ENCODE results near the gene MYO1A. TPM values are rescaled to one million over a fixed set of nuclear protein-coding genes. Genes with fewer than 3 reads are reported as not detected.
A peak's percentile ranks its signal among the peaks of the same experiment; 100 is the strongest.
"Not testable (repeated sequence)": the region's sequence is repeated elsewhere in the genome, so short reads cannot be mapped to it uniquely, and the experiment has no call there.

The MYO1A gene
- total and polyA plus RNA-seq, 8 donors: 0.70 to 97.3 (median 17.4) TPM

DNA sequence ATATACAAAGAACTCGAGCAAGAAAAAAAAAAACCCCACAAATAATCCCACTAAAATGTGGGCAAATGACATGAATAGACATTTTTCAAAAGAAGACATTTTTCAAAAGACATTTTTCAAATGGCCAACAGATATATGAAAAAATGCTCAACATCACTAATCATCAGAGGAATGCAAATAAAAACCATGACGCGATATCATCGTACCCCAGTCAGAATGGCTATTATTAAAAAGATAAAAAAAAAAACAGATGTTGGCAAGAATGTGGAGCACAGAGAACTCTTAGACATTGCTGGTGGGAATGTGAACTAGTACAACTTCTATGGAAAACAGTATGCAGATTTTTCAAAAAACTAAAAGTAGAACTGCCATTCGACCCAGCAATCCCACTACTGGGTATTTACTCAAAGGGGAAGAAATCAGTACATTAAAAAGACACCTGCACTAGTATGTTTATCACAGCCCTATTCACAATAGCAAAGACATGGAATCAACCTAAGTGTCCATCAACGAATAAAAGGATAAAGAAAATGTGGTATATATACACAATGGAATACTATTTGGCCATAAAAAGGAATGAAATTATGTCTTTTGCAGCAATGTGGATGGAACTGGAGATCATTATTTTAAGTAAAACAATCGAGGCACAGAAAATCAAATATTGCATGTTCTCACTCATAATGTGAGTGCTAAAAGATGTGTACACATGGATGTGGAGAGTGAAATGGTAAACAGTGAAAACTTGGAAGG, 59.9 kb downstream of the MYO1A start:
- intact Hi-C loops (cut with DNase I; ENCODE audit: low total_unique reads): loop anchor here (5.0 kb wide), 1 partner anchor 233 kb away; no protein-coding TSS in a partner anchor
- Histone ChIP-seq H3K9me3 (no peaks in the 10 kb centered on the region), H3K27ac (no peak overlapping the region), H3K27me3 (no peaks in the 10 kb centered on the region), H3K4me1 (peaks cover 0 to 33% (median 26%) of the 10 kb centered on the region in 4 donors), H3K36me3 (peaks cover 0 to 4% (median 2%) of the 10 kb centered on the region in 4 donors), H3K4me3 (no peak overlapping the region)
- DNase-seq: no peak
- TF ChIP-seq POLR2AphosphoS5 (IDR thresholded peaks at IDR 0.05): no peak
- TF ChIP-seq, protein P1, sequence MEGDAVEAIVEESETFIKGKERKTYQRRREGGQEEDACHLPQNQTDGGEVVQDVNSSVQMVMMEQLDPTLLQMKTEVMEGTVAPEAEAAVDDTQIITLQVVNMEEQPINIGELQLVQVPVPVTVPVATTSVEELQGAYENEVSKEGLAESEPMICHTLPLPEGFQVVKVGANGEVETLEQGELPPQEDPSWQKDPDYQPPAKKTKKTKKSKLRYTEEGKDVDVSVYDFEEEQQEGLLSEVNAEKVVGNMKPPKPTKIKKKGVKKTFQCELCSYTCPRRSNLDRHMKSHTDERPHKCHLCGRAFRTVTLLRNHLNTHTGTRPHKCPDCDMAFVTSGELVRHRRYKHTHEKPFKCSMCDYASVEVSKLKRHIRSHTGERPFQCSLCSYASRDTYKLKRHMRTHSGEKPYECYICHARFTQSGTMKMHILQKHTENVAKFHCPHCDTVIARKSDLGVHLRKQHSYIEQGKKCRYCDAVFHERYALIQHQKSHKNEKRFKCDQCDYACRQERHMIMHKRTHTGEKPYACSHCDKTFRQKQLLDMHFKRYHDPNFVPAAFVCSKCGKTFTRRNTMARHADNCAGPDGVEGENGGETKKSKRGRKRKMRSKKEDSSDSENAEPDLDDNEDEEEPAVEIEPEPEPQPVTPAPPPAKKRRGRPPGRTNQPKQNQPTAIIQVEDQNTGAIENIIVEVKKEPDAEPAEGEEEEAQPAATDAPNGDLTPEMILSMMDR (IDR thresholded peaks at IDR 0.05): no peak
- TF ChIP-seq EP300 (IDR thresholded peaks at IDR 0.05): no peak
- TF ChIP-seq POLR2A (IDR thresholded peaks at IDR 0.05): no peak
- WGBS, 5 donors: 65 to 71% (median 66%) methylated on average over 7 of the region's 7 CpGs

- TF ChIP-seq EP300 (IDR thresholded peaks at IDR 0.05) (no peak), POLR2AphosphoS5 (IDR thresholded peaks at IDR 0.05) (no peak), POLR2A (IDR thresholded peaks at IDR 0.05) (no peak)
- TF ChIP-seq, protein P1 (IDR thresholded peaks at IDR 0.05): no peak
- peak in 1 of 2 donors; percentile 33 for DNase-seq
- Histone ChIP-seq H3K9me3 (no peaks in the 10 kb centered on the region), H3K27ac (no peak overlapping the region), H3K4me1 (peaks cover 0 to 33% (median 26%) of the 10 kb centered on the region in 4 donors), H3K36me3 (no peaks in the 10 kb centered on the region), H3K4me3 (no peak overlapping the region), H3K27me3 (no peaks in the 10 kb centered on the region)
- intact Hi-C loops (cut with DNase I; ENCODE audit: low total_unique reads): loop anchor here (5.0 kb wide), 1 partner anchor 231 kb away; no protein-coding TSS in a partner anchor
- WGBS, 5 donors: 40 to 47% (median 44%) methylated on average over 5 of the region's 5 CpGs
Observed at GRCh38 chr12:56988207-56988739, 61.7 kb downstream of the MYO1A start.

- TF ChIP-seq, protein P1 (IDR thresholded peaks at IDR 0.05): peak in 5 of 7 experiments; percentile 82 to 95 (median 94)
- TF ChIP-seq POLR2AphosphoS5 (IDR thresholded peaks at IDR 0.05) (peak in 1 of 3 donors; percentile 52), EP300 (IDR thresholded peaks at IDR 0.05) (no peak), POLR2A (IDR thresholded peaks at IDR 0.05) (no peak)
- H3K9me3 ChIP-seq: no peaks in the 10 kb centered on the region
- DNase-seq: peak; percentile 81 to 90
- intact Hi-C loops (cut with DNase I; ENCODE audit: low total_unique reads): loop anchor here (5.0 kb wide), 1 partner anchor 230 kb away; no protein-coding TSS in a partner anchor
- H3K4me1 ChIP-seq: peaks cover 0 to 33% (median 26%) of the 10 kb centered on the region in 4 donors
- H3K36me3 ChIP-seq: no peaks in the 10 kb centered on the region
- H3K4me3 ChIP-seq: no peak overlapping the region
- 19 to 28% (median 24%) methylated on average over 11 of the region's 11 CpGs for WGBS, 5 donors
- no peak overlapping the region for H3K27ac ChIP-seq
- no peaks in the 10 kb centered on the region for H3K27me3 ChIP-seq
Observed at GRCh38 chr12:56987551-56988053, 62.3 kb downstream of the MYO1A start.

- DNase-seq: no peak
- Histone ChIP-seq H3K27me3 (no peaks in the 10 kb centered on the region), H3K4me1 (peaks cover 0 to 31% (median 26%) of the 10 kb centered on the region in 4 donors), H3K27ac (no peak overlapping the region), H3K9me3 (no peaks in the 10 kb centered on the region), H3K4me3 (no peak overlapping the region), H3K36me3 (no peaks in the 10 kb centered on the region)
- no peak for TF ChIP-seq POLR2A (IDR thresholded peaks at IDR 0.05)
- no peak for TF ChIP-seq EP300 (IDR thresholded peaks at IDR 0.05)
- TF ChIP-seq, protein P1 (IDR thresholded peaks at IDR 0.05): no peak
- no peak for TF ChIP-seq POLR2AphosphoS5 (IDR thresholded peaks at IDR 0.05)
- intact Hi-C loops (cut with DNase I; ENCODE audit: low total_unique reads): loop anchor here (5.0 kb wide), 1 partner anchor 230 kb away; no protein-coding TSS in a partner anchor
Observed at GRCh38 chr12:56987011-56987410, 62.9 kb downstream of the MYO1A start.

GRCh38 chr12:56985714-56986113, 64.2 kb downstream of the MYO1A start:
- WGBS, 5 donors: 60 to 66% (median 60%) methylated on average over 4 to 5 of the region's 6 CpGs
- not testable (repeated sequence) for H3K9me3 ChIP-seq, H3K27ac ChIP-seq, DNase-seq, H3K36me3 ChIP-seq, H3K27me3 ChIP-seq, H3K4me3 ChIP-seq
- peaks cover 0 to 19% (median 15%) of the 10 kb centered on the region in 4 donors for H3K4me1 ChIP-seq
- intact Hi-C loops (cut with DNase I; ENCODE audit: low total_unique reads): loop anchor here (5.0 kb wide), 1 partner anchor 228 kb away; no protein-coding TSS in a partner anchor

Measured in stomach (tissue), 9 donors.